GM13976 (cell line): ENCODE results near the gene F5.

Experiments used
- DNase-seq: peaks from one replicate; pipeline ENCODE4 v3.0.0; 2012; ENCODE audit warnings: low spot score
- CTCF ChIP-seq: IDR thresholded peaks from 2 replicates; pipeline ENCODE4 v1.5.1; 2012; ENCODE audit warnings: borderline replicate concordance, mild to moderate bottlenecking; ENCODE audit not compliant: insufficient read depth; ENCODE audit errors: extremely low read depth, missing control alignments, control extremely low read depth
- in situ Hi-C: fragments of 300-500 bp; cut with MboI; formaldehyde crosslinking; loops from one replicate; pipeline ENCODE4 v1.12.0; 2022; ENCODE audit warnings: low sequenced_read_pairs, mixed read lengths, inconsistent platforms; ENCODE audit not compliant: unreplicated experiment

Gene F5

GRCh38 chr1:169590932-169591331 lies 4.7 kb upstream of the F5 start:
- TF ChIP-seq CTCF = no peak
- in situ Hi-C loops = no loop called here
- no peak for DNase-seq

GRCh38 chr1:169588785-169589485 lies 2.7 kb upstream of the F5 start:
- no peak for DNase-seq
- in situ Hi-C loops = no loop called here
- no peak for TF ChIP-seq CTCF

GRCh38 chr1:169588112-169588511 lies 1.8 kb upstream of the F5 start:
- in situ Hi-C loops = no loop called here
- no peak for DNase-seq
- no peak for TF ChIP-seq CTCF

- in situ Hi-C loops = no loop called here
- no peak for DNase-seq
- TF ChIP-seq CTCF = no peak
Measured at GRCh38 chr1:169586067-169586394, 250 bp downstream of the F5 start.

- TF ChIP-seq CTCF = no peak
- in situ Hi-C loops = no loop called here
- no peak for DNase-seq
Measured at GRCh38 chr1:169585181-169585580, 1.1 kb downstream of the F5 start.

- in situ Hi-C loops = no loop called here
- TF ChIP-seq CTCF = no peak
- no peak for DNase-seq
Measured at GRCh38 chr1:169584483-169585144, 1.7 kb downstream of the F5 start.
